ENCODE measurements around the gene TATDN2.
A peak's percentile ranks its signal among the peaks of the same experiment; 100 is the strongest.

TATDN2 gene, protein sequence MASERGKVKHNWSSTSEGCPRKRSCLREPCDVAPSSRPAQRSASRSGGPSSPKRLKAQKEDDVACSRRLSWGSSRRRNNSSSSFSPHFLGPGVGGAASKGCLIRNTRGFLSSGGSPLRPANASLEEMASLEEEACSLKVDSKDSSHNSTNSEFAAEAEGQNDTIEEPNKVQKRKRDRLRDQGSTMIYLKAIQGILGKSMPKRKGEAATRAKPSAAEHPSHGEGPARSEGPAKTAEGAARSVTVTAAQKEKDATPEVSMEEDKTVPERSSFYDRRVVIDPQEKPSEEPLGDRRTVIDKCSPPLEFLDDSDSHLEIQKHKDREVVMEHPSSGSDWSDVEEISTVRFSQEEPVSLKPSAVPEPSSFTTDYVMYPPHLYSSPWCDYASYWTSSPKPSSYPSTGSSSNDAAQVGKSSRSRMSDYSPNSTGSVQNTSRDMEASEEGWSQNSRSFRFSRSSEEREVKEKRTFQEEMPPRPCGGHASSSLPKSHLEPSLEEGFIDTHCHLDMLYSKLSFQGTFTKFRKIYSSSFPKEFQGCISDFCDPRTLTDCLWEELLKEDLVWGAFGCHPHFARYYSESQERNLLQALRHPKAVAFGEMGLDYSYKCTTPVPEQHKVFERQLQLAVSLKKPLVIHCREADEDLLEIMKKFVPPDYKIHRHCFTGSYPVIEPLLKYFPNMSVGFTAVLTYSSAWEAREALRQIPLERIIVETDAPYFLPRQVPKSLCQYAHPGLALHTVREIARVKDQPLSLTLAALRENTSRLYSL

DNA sequence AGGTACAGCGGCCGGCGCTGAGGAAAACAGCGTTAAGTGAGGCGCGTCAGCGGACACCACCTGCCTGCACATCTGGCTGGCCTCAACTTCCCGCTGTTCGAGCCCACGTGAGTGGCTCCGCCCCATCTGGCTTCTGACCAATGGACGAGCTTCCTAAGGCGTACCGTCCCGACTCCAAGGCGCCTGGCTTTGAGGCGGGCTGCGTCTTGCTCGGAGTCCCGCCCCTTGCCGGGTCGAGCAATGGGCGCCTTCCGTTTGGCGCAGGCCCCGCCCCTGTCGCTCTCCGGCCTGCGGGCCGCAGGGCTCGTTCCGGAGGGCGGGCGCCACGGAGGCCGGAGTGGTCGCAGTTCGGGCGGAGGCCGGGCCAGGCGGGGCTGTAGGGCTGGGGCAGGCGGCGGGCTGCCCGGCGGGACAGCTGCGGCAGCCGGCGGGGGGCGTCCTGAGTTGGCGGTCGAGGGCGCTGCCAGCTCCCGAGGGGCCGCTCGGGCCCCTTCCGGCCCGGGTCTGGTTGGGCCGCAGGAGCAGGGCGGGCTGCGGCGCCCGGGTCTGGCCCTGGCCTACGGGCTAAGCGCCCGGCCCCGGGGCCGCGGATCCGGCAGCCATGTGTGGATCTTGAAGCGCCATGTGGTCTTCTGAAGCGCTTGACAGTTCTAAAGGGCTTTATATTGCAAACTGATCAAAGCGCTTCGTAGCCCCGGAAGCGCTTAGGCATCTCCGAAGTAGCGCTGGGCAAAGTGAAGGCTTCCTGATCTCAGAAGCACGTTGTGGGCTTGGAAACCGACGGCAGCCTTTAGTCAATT lies at the start of gene TATDN2:
TATDN2 (plus strand) TSS at position 276 of the 800 bp plus-strand sequence. CDS start 742 bp downstream, outside the sequence.
- DNase-seq (ENCODE audit: low read depth in 2 of 2) = peak; percentile 91 to 92

DNA sequence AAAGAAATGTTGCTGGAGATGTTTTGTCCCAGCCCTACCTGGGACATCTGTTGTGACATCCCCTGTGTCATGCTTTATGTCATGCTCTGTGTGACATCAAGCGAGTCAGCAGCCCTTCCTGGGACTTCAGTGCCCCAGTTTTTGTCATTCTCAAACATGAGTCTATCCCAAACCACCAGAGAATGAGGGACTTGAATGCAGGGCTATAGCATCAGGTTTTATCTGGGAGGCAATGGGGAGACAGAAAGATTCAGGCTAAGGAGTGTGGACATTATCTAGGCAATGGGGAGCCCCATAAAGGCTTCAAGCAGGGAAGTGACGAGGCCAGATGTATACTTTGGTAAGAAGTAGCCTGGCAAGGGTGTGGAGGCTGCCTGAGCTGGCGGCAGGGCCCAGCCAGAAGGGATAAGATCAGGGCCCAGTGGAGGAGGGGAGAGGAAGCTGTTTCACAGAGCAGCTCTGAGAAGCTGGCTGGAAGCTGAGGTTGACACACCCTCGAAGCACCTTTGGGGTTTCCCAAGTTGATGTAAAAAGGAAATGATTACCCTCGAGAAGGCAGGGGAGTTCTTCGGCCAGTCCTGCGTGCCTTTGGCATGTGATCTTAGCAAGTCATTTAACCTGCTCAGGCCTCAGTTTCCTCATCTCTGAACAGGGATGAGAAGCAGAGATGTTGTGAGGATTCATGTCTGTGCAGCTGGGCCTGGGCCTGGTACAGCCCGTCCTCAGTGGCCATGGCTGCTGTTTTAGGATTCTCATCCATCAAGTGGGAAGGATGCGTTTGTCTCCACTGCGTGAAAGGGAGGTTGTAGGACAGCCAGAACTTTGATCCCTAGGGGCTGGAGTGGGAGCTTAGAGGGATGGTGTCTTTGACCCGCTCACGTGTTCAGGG lies 49.3 kb upstream of the TATDN2 start:
- DNase-seq (ENCODE audit: low read depth in 2 of 2) = no peak

- DNase-seq (ENCODE audit: low read depth in 2 of 2) = no peak
These were observed 43.3 kb upstream of the TATDN2 start for GRCh38 chr3:10204921-10205320.

DNA sequence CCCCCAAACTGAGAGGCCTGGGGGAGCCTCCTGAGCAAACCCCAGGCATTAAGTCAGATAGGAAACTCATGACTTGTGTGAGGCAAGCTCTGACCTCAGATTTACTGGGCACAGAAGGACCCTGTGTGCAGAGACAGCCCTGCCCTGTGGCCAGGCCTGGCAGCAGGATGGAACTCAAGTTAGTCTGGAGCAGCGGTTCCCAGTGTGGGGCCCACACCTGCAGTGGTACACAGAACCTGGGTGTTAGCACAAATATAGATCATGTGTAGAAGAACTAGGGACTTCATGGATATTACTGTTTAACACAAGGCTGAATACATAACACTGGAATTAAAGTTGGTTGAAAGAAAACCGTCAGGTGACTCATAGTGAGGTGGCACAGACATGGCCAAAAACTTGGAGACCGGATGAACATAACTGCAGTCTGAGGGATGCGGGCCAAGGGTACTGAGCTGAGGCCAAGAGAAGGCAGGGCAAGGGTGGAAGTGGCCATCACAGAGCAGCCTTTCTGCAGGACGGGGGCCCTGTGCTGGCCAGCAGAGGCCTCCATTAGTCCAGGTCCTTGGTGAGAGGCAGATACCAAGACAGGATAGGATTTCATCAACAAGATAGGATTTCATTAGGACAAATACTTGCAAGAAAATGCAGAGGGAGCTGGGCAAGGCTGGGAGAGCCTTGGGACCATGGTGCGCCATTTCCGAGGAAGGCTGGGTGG lies 42.7 kb upstream of the TATDN2 start:
- peak; percentile 56 to 64 for DNase-seq (ENCODE audit: low read depth in 2 of 2)

GRCh38 chr3:10206166-10206511 lies 42.1 kb upstream of the TATDN2 start:
- DNase-seq (ENCODE audit: low read depth in 2 of 2) = no peak

GRCh38 chr3:10213156-10213792 lies 35.0 kb upstream of the TATDN2 start:
- no peak for DNase-seq (ENCODE audit: low read depth in 2 of 2)

GRCh38 chr3:10215578-10216368 lies 32.5 kb upstream of the TATDN2 start:
- DNase-seq (ENCODE audit: low read depth in 2 of 2) = no peak

- DNase-seq (ENCODE audit: low read depth in 2 of 2) = no peak
These were observed 30.9 kb upstream of the TATDN2 start for GRCh38 chr3:10217359-10217758.

DNA sequence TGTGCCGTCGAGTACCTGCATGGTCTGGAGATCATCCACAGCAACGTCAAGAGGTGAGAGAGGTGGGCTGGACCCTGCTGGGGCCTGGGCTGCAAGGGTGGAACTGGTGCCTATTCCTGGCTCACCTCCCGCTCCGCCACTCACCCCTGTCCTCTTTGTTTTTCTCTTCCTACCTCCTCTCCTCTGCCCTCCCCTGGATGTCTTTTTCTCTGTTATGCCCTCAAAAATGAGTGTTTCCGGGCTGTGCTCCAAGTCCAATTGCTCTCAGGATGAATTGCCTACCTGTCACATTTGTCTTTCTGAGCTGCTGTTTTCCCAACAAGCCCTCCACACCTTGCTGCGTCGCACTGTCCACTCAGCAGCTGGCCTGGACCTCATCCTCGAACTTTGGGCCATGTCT lies 28.5 kb upstream of the TATDN2 start:
- no peak for DNase-seq (ENCODE audit: low read depth in 2 of 2)

- DNase-seq (ENCODE audit: low read depth in 2 of 2) = no peak
These were observed 24.3 kb upstream of the TATDN2 start for GRCh38 chr3:10223676-10224639.

DNA sequence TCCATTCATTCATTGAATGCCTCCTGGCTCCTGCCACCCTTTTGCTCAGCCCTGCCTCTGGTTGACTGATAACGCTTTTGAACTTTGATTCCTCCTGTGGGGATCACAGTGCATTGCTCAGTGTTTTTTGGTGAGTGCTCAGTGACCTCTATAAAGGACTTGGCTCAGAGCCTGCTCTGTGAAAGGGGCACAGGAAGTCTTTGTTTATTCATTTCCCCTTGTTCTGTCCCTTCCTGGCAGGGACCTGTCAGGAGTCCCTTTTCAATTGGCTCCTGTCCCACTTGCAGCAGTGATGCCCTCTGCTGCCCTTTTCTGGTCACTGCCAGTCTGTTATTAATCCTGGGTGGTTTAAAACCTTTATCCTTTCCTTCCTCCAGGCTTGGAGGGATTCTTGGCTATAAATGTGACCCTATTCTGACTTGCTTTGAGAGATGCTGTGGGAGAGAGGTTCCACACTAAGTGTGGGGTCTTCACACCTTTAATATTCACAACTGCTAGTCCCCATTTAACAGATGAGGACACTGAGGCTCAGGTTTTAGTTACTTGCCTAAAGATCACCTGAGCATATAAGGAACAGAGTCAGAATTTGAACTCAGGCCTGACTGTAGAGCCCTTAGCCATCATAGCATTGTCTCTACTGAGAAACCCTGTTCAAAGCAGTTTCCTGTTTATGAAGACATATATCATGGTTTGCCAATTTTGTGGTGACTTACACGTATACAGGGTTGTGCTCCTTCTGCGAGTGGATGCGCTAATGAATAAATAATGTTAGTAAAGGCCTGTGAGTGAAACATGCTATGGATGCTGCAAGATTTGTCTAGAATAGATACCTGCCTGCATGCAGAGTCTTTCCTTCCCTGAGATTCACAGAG lies 23.2 kb upstream of the TATDN2 start:
- no peak for DNase-seq (ENCODE audit: low read depth in 2 of 2)

DNA sequence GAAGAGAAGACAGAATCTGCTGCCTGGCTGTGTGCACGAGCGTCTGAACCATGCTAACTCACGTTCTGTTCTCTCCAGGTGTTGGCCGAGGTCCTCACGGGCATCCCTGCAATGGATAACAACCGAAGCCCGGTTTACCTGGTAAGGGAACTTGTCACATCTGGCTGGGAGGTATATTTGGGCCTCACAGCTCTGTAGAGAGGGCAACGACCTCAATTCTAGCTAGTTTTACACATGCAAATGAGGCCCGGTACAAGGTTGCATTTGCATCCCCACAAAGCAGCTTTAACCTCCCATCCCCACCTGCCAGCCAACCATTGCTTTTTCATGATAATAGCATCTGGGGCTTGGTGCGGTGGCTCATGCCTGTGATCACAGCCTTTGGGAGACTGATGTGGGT lies 22.0 kb upstream of the TATDN2 start:
- DNase-seq (ENCODE audit: low read depth in 2 of 2) = no peak

DNA sequence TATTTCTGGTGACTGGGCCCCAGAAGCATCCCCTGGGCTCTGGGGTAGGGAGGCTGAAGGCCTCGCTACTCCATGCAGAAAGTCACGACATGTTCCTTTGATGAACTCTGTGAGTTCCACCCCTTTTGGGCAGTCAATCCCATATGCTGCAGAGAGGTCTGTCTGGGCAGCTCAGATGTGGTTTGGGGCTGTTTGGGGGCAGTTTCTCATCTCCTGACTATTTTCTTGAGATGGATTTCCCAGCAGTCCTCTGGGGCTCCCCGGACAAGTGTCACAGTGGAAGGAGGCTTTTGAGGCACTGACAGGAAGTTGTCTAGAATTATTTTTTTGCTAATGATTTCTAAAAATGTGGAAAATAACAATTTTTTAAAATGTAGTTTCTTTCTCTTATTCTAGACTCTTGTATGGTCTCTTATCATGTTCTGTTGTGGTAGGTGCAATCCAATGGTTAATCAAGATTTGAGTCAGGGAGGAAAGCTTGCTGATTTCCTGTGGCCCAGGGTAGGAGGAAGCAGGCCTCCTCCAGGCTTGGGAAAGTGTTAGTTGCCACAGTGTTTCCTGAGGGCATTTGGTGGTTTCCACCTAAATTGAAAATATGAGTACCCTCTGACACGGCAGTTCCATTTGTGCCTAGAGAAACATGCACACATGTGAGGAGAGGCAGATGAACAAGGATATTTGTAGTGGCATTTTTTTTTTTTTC lies 19.9 kb upstream of the TATDN2 start:
- DNase-seq (ENCODE audit: low read depth in 2 of 2) = no peak

GRCh38 chr3:10229576-10229975 lies 18.7 kb upstream of the TATDN2 start:
- DNase-seq (ENCODE audit: low read depth in 2 of 2) = no peak

DNA sequence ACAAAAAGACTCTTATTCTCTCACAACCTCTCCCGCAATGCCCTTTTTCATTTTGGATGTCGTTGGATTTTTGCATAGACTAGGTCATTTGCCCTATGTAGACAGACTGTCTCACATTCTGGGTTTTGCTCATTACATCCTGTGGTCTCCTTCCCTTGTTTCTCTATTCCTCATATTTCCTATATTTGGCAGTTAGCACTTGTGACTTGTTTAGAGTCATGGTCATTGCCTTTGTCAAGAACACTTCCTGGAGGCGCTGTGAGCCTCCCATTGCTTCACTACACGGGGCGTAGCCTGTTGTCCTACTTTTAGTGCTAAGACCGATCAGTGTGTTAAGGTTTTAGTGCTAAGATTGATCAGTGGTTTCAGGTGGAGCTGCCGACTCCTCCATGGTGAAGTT lies 16.1 kb upstream of the TATDN2 start:
- DNase-seq (ENCODE audit: low read depth in 2 of 2) = no peak

- DNase-seq (ENCODE audit: low read depth in 2 of 2) = no peak
These were observed 14.3 kb upstream of the TATDN2 start for GRCh38 chr3:10233988-10234387.

All from fibroblast of skin of left quadriceps (primary cell).